NCI-H1417 treated with DMSO at 0.1 percent for 48 hours (cell line): Measurements from ENCODE around the gene MYO1G.
"Not testable (repeated sequence)": the region's sequence is repeated elsewhere in the genome, so short reads cannot be mapped to it uniquely, and the experiment has no call there.

Experiments
- DNase-seq: peaks from one replicate; lab custom pipeline; 2025; lab: John Stamatoyannopoulos, UW

Gene MYO1G

DNA sequence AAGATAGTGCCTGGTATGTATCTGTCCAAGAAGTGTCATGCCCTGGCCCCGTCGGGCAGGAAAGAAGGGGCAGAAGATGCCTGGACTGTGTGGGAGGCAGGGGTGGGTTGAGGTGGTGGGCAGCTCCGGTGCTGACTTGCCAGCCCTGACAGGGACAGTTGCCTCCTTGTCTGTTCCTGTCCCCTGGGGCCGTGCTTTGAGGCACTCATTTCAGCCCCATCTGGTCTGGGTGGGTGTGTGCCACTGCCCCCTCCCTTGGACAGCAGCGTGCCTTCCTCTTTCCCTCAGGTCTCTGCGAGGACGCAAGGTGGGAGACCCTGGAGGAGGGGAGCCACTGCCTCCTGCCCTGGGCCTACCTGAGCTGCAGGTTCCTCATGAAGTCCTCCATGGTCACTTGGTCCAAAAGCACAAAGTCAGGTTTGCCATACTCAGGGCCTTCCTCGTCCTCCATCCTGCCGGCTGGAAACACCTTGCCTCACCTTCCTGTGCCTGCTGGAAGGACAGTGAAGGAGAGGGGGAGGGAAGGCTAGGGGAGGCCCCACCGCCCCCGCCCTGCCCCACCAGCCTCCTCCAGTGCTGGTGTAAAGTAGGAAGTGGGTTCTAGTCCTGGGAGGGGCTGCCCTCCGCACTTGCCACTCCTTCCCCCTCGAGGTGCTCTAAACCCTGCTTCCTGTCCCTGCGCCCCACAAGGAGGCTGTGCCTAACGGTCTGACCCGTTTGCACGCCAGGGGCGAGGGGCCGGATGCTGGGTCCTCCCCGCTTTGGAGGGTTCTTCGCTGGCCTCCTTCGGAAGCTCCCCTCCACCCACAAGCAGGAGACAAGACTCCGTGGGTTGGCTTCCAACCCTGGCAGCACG lies at the start of gene MYO1G:
Gene MYO1G (minus strand): TSS at position 505 of the 856 bp plus-strand sequence. CDS start 54 bp downstream, at position 451.
- no peak for DNase-seq

DNA sequence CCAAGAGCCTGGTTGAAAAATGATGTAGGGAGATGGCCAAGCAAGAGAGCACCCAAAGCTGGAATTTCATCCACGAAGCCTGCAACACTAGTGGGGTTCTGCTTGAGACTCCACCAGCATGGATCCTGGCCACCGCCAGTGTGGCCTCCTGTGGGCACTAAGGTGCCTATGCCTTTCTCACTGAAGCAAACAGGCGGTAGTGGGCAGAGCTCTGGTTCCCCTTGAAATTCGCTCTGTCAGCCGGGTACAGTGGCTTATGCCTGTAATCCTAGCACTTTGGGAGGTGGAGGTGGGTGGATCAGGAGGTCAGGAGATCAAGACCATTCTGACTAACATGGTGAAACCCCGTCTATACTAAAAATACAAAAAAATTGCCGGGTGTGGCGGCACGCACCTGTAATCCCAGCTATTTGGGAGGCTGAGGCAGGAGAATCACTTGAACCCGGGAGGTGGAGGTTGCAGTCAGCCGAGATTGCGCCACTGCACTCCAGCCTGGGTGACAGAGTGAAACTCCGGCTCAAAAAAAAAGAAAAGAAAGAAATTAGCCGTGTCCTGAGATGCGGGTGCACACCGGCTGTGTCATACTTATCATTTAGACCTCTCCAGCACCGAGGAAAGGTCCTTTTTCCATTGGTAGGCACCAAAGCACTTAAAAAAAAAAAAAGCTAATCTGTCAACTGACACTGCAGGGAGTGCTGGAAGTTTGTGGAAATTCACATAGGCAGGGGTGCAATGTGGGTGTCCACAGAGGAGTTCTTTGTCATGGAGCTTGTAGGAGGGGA lies 49.5 kb upstream of the MYO1G start:
- no peak for DNase-seq

DNA sequence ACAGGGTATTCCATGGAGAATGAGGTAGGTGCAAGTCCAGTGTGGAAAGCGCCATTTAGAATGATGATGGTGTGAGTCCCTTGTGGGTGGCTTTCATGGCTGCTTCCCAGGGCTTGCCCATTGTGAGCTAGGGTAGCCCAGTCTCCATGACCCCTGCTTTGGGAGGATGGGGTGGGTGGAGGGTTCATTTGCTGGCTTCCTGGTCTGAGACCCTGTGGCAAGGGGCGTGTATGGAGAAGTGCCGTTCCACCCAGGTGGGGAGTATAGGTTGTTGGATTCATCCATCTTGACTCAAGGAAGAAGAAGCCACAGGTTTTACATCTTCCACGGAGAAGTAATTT lies 48.9 kb upstream of the MYO1G start:
- no peak for DNase-seq

DNA sequence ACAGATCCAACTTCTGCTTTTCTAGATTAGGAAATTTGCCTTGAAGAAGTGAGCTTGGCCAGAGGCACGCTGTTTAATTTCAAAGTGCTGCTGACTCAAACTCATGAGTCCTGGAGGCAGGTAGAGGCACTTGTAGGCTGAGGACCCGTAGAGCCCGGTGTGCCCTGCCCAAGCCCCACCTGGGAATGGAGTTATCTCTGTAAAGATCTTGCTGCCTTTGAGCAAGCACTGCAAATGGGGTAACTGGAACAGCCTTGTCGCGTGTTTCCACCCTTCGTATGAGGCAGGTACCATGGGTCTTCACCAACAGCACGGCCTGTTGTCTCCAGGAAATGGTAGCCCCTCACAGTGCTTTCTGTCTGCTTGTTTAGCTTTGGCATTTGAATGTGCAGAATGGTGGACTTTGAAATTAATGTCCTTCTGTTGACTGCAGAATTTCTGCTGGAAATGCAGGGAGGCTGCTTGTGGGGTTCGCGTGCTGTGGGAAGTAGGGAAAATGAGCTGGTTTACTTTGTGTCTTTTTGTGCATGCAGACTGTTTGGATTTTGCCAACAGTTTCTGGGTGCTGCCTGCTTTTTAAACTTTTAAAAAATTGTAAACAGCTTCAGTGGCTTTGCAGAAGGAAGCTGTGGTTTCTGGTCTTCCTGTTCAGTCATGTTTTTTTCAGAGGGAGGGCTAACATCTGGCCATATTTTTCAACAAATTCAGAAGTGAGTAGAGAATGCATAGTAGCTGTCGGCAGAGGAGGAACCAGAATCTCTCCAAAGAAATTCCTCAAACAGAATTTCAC lies 48.4 kb upstream of the MYO1G start:
- DNase-seq: no peak

DNA sequence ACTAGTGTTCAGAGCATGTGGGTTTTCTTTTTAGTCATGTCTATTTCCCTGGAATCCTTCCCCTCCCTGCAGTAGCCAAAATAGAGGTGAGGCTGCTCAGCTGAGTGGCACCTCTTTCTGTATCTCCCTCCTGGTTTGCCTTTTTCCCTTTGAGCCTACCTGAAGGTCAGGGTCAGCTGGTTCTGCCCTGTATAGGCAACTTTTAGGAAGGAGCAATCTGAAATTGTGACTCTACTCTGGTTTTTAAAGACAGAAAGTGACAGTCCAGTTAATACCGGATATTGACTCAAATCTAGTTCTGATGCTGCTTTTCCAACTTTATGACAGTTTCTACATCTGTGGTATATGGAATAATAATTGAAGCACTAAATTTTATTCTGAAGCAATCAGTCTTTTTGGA lies 47.2 kb upstream of the MYO1G start:
- DNase-seq: no peak

DNA sequence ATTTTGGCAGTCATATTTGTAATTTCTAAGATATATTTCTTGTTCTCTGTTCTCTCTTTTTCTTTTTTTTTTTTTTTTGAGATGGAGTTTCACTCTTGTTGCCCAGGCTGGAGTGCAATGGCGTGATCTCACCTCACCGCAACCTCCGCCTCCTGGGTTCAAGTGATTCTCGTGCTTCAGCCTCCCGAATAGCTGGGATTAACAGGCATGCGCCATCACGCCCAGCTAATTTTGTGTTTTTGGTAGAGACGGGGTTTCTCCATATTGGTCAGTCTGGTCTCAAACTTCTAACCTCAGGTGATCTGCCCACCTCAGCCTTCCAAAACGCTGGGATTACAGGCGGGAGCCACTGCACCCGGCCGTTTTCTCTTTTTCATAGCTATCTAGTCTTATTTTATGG lies 46.7 kb upstream of the MYO1G start:
- DNase-seq: not testable (repeated sequence)

DNA sequence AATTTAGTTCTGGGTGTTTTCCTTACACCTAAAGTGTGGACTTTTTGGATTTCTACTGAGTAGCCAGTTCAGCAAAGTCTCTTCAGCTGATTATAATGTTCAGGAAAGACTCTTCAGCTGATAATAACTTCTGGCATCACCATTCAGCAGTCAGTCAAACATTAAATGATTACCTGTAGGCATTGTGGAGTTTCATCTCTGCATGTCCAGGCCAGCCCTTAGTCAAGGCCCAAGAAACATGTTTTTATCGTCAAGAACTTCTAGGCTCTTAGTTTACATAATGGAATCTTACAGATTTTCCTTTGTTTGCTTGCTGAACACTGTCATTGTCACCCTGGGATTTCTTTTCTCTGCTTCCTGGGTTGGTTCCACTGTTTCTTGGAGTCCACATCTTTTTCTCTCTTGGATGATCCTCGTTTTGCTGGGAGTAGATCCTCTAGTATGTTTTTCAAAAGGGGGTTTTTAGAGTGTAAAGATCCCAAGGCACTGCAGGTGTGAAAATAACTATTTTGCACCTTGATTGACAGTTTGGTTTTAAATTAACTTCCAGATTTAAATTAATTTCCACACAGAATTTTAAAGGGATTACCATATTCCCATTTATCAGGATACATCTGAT lies 45.4 kb upstream of the MYO1G start:
- no peak for DNase-seq

DNA sequence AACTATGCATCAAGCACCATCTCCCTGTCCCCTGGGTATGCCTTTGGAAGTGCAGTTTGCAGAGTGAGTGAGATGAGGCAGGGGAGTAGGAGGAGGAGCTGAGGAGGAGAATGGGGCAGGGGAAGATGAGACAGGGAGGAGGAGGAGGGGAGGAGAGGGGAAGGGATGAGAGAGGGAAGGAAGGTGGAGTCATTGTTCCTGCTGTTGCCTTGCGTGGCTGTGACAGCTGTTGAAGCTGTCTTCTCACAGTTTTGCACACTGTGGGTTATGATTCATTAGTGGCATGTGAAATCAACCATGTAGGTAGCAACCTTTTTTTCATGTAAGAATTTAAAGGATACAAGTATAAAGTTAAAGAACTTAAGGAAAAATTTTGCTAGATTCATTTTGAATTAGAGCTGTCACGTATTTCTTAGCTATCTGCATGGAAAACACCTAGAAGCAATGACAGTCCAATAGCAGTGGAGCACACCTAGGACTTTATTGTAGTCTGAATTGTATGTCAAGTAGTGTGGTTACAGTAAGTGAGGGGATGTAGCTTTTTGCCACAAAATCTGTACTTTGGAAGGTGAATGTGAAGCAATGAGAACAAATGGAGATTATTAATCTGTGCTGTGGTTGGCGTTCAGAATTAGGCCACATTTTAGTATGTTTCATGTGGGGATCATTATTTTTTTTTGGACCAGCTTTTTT lies 42.9 kb upstream of the MYO1G start:
- no peak for DNase-seq

DNA sequence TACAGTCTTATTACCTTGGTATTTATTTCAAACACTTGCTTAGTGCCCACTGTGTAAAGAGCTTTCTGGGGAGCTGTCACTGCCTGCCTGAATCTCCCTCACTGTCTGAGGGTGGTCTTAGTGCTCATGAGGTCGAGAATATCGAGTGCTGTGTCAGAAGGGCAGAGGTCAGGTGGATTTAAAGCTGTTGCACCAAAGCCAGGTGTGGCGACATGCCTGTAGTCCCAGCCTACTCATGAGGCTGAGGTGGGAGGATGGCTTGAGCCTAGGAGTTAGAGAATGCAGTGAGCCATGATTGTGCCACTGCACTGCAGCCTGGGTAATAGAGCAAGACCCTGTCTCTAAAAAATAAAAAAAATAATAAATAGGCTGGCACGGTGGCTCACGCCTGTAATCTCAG lies 42.1 kb upstream of the MYO1G start:
- DNase-seq: no peak

DNA sequence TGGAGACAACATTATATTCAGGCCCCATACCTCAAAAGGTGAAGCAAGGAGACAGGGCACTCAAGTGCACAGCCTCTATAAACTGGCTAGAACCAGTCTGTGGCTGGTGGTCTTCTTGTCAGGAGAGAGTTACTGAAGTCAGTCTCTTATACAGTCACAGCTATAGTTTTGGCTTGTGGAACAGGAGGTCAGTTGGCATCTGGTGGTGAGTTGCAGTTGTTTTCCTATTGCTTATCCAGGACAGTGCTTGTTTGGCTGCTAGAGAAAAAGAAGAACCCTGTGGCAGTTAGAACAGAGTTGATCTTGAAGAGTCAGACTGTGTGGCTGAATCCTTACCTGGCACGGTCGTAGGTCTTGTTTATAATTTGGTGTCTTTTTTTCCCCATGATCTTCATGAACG lies 38.4 kb upstream of the MYO1G start:
- DNase-seq: no peak

DNA sequence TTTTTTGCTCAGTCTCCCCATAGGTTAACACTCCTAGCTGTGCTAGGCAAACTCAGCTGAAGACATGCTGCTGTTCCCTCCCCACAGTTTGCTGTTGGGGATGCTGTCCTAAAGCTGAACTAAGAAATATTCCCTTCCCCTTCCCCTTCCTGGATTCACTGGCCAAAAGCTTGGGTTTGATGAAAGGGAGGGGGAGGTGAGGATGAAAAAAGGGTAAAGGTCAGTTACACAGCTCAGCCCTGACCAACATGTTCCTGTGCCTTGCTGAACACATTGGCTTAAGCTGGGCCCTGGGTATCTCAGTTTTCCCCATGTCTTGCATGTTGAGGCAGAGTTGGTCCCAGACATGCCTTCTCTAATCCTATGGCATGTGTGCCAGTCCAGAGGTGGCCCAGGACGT lies 36.5 kb upstream of the MYO1G start:
- DNase-seq: no peak

DNA sequence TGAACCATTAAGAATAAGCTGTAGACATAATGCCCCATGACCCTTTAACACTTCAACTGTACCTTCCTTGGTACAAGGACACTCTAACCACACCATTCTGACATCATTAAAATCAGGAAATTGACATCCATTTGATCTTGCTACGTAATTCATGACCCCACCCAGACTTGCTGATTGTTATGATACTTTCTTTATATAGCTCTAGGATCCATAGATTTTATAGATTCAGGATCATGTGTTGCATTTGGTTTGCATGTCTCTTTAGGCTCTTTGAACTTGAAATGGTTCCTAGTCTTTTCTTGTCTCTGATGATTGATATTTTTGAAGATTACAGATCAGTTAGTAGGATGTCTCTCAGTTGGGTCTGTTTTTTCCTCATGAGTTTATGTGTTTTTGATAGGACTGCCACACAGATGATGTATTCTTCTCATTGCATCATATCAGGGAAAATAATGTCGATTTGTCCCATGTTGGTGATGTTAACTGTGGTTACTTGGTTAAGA lies 34.7 kb upstream of the MYO1G start:
- DNase-seq: no peak

DNA sequence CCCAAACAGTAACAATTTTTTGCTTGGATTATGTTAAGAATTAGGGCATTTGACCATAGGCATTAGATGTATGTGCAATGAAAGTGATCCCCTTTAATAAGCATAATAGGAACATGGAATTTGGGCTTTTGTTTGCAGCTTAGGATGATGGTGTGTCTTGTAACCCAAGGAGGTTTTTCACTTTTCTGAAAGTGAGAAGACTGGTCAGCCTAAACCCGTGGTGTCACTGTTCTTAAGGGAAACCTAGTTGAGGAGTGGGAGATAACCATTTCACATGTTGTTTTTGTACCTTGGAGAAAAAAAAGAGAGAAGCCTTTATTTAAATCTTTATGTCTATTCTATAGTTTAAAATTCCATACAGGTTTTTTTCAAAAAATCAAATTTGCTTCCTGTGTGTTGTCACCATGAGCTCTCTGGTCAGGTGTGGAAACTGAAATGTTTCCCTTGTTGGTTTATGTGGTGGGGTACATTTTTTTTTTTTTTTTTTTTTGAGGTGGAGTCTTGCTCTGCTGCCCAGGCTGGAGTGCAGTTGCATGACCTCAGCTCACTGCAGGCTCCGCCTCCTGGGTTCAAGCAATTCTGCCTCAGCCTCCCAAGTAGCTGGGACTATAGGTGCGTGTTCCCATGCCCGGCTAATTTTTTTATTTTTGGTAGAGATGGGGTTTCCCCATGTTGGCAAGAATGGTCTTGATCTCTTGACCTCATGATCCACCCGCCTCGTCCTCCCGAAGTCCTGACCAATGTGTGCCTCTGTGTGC lies 28.9 kb upstream of the MYO1G start:
- DNase-seq: no peak

DNA sequence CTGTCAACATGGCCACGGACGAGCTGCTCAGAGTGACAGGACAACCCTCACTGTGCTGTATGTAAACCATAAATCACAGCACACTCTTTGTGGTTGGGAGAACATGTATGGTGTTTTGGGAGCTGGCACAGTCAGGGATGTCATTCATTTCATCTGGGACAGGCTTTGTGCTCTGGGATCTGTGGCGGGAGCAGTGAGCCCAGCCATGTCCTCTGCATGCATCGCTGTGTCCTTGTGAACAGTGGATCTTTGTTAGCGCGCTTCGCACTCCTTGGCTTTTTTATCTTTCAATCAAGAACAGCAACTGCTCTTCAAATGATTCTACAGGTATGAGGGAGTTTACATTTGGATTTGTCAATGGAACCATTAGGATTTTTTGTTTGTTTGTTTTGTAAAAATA lies 28.3 kb upstream of the MYO1G start:
- DNase-seq: no peak

DNA sequence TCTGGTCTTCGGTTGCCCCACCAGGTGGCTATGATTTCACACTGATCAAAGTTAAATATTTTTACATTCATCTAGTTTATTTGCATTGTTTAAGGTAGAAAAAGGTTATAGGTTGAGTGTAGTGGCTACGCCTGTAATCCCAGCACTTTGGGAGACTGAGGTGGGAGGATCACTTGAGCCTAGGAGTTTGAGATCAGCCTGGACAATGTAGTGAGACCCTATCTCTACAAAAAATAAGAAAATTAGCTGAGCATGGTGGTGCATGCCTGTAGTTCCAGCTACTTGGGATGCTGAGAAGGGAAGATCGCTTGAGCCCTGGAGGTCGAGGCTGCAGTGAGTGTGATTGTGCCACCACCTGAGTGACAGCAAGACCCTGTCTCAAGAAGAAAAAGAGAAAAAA lies 25.0 kb upstream of the MYO1G start:
- DNase-seq: no peak

DNA sequence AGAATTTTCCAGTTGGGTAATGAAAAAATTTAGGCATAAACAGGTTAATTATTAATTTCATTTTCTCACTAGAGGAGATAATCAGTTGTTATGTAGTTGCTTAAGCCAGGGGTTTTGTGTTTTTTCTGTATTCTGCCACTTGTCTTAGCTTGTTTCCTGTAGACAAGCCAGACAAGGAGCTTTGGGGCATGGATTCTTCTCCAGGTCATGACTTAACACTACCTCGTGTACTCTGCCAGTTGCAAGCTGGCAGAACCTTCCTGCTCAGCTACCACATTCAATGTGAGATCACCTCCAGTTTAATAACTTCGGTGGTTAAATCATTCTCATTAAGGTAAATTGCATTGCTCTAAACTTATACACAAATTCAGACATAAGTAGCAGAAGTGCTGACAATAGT lies 23.0 kb upstream of the MYO1G start:
- DNase-seq: no peak

DNA sequence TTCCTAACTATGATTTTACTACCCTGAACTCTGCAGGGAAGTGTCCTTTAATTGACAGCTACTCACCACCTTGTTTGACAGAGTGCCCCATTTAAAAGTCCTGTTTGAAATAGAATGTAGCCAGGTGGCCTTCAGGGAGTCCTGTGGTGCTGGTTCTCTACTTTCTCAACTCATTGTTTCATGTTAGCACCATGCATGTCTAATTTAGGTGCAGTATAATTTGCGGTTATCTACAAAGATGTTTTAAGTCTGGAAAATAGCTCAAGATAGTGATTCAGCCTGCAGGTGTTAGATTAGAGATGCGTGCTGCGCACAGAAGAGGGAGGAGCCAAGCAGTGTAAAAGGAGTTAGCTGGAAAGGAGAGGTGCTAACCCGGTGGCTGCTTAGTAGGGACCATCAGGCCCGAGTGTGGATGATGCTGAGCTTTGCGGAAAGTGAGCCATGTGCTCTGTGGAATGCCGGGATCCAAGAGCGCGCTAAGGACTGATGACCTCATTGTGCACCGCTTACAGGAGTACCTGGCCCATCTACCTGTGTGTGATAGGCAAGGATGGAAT lies 22.4 kb upstream of the MYO1G start:
- DNase-seq: no peak

DNA sequence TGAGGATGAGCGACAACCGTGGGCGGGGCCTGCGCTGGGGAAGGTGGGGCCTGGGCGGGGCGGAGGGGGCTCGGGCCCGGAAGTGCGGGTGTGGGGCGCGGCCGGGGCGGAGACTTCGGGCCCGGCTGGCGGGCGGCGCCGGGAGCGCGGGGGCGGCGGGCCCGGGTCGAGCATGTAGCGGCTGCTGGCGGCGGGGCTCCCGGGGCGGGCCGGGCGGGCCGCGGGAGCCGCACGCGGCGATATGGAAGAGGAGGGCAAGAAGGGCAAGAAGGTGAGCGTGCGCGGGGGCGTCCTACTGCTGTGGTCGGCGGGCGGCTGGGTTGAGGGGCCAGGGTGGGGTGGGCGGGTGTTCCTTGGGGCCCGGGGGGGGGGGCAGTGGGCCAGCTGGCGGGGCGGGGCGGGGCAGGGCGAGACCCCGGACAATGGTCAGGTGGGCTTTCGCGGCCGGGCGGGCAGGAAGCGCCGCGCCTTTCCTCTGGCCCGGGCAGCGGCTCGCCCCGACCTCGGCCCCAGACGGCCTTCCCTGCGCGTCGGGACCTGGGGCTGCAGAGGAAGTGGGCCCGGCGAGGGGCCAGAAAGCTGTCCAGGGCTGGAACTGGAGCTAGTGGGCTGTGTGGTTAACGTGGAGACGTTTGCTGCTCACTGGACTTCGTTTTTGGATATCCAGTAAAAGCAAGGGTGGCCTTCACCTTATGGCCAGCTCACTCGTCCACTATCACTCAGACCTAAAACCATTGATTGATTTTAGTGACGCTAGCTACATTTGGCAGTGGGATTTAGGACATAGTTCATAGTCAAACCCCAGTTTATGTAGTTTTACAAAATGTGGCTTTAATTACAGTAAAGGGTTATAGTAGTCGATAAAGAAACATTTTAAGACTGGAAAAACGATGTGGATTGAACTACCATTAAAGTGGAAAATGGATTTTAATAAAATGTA lies 21.5 kb upstream of the MYO1G start, which contains the start of gene CCM2:
Gene CCM2 (plus strand): TSS at position 109 of the 940 bp plus-strand sequence. CDS start 133 bp downstream, at position 242.
- DNase-seq: no peak
